HepG2 (cell line): Measurements from ENCODE around the gene PDE1C. TPM values are rescaled to one million over a fixed set of nuclear protein-coding genes. Genes with fewer than 3 reads are reported as not detected.

Source experiments
- ATAC-seq: fragments of 200-7000 bp; cut with Tn5 transposase; 3 replicates; pipeline ENCODE4 v1.9.1; 2020; ENCODE audit warnings: mild to moderate bottlenecking, moderate library complexity
- BruUV-seq: library from RNA; stranded (reverse); fragments of 400-500 nt; replicated peaks from 2 replicates; lab custom pipeline; 2021; lab: Mats Ljungman, UMichigan
- CTCF ChIA-PET: fragments of 300-600 bp; formaldehyde crosslinking; extraction: SDS; loops from one replicate; lab custom pipeline; 2021; ENCODE audit warnings: low total read pairs, inconsistent platforms, low intra/inter-chr PET ratio; lab: Yijun Ruan, JAX
- POLR2A ChIA-PET: fragments of 350-600 bp; sonication (Branson Sonifier 250); formaldehyde crosslinking; loops from one replicate; lab custom pipeline; 2020; ENCODE audit warnings: antibody characterized with exemption, inconsistent platforms; lab: Yijun Ruan, JAX
- DNase-seq: peaks from one replicate; pipeline ENCODE4 v3.0.0-alpha.2; 2015; ENCODE audit warnings: low spot score
- FAIRE-seq: peaks from 3 replicates; lab custom pipeline; 2011; peaks lifted over from hg19 to GRCh38; lab: Jason Lieb, UNC
- H2AFZ ChIP-seq: one replicate; pipeline ENCODE4 v1.6.1; 2011; ENCODE audit warnings: low read length, inconsistent platforms
- H3K27ac ChIP-seq: fragments of 300-600 bp; 3 replicates; pipeline ENCODE4 v1.8.0; 2011; ENCODE audit warnings: mixed run types, mild to moderate bottlenecking, mixed read lengths, low read length, inconsistent platforms; ENCODE audit not compliant: insufficient read depth; ENCODE audit errors: extremely low read length
- H3K27me3 ChIP-seq, 2 experiments: fragments of 200-600 bp in 1 of 2; 2 replicates in 1 of 2; 3 replicates in 1 of 2; pipeline versions ENCODE4 v1.6.0 to v1.8.0; 2011; ENCODE audit warnings: low read length in 2 of 2, mild to moderate bottlenecking in 2 of 2, moderate library complexity in 2 of 2, inconsistent platforms in 1 of 2; ENCODE audit not compliant: insufficient read depth in 2 of 2, control insufficient read depth in 1 of 2
- H3K36me3 ChIP-seq, 2 experiments: fragments of 200-600 bp in 1 of 2; replicated peaks in 1 of 2; 2 replicates in 1 of 2; 3 replicates in 1 of 2; pipeline versions ENCODE4 v1.5.1 to v1.8.0; 2011; ENCODE audit warnings: low read length in 2 of 2, inconsistent platforms in 1 of 2; ENCODE audit not compliant: insufficient read depth in 2 of 2, control insufficient read depth in 1 of 2
- H3K4me1 ChIP-seq: 2 replicates; pipeline ENCODE4 v1.5.1; 2012; ENCODE audit warnings: low read length, inconsistent platforms; ENCODE audit not compliant: insufficient read depth
- H3K4me2 ChIP-seq: 2 replicates; pipeline ENCODE4 v1.6.0; 2011; ENCODE audit warnings: low read depth, low read length, inconsistent platforms
- H3K4me3 ChIP-seq, 3 experiments: fragments of 200-600 bp in 1 of 3; sonication (generic), shearing (Covaris generic) in 1 of 3; replicated peaks in 1 of 3; 2 replicates each; pipeline ENCODE4 v1.5.1; 2011 to 2016; ENCODE audit warnings: low read length in 3 of 3, inconsistent platforms in 2 of 3, low read depth in 2 of 3, mild to moderate bottlenecking in 2 of 3, control low read depth in 1 of 3, mixed read lengths in 1 of 3; ENCODE audit not compliant: insufficient read depth in 1 of 3
- H3K79me2 ChIP-seq: one replicate; pipeline ENCODE4 v1.6.1; 2011; ENCODE audit warnings: low read length, inconsistent platforms; ENCODE audit not compliant: insufficient read depth
- H3K9ac ChIP-seq: 2 replicates; pipeline ENCODE4 v1.6.0; 2011; ENCODE audit warnings: mild to moderate bottlenecking, low read depth, low read length, inconsistent platforms; ENCODE audit not compliant: insufficient read depth
- H3K9me3 ChIP-seq: 2 replicates; pipeline ENCODE4 v1.5.1; 2012; ENCODE audit warnings: mild to moderate bottlenecking, low read length
- H4K20me1 ChIP-seq: 2 replicates; pipeline ENCODE4 v1.6.0; 2011; ENCODE audit warnings: inconsistent platforms, mild to moderate bottlenecking, low read length, moderate library complexity; ENCODE audit not compliant: insufficient read depth
- GLI4 ChIP-seq: sonication (generic); formaldehyde crosslinking; IDR thresholded peaks from 2 replicates; pipeline ENCODE4 v1.5.1; 2020; ENCODE audit warnings: missing genetic modification reagents, mild to moderate bottlenecking, moderate library complexity, borderline replicate concordance
- SNAPC2 ChIP-seq: sonication (generic); formaldehyde crosslinking; IDR thresholded peaks from 2 replicates; pipeline ENCODE4 v1.8.1; 2022; ENCODE audit warnings: mild to moderate bottlenecking, missing genetic modification reagents
- ZNF468 ChIP-seq: sonication (generic); formaldehyde crosslinking; IDR thresholded peaks from 2 replicates; pipeline ENCODE4 v1.8.0; 2022; ENCODE audit warnings: mild to moderate bottlenecking, moderate library complexity, missing genetic modification reagents
- ZNF883 ChIP-seq: sonication (generic); formaldehyde crosslinking; IDR thresholded peaks from 2 replicates; pipeline ENCODE4 v1.5.1; 2020; ENCODE audit warnings: mild to moderate bottlenecking, missing genetic modification reagents; ENCODE audit errors: not compliant biosample characterization
- WGBS: methylation state at CpG from one replicate; pipeline ENCODE4 v1.1.6; 2017; ENCODE audit warnings: low lambda C conversion rate; 5-methylcytosine and 5-hydroxymethylcytosine counted together
- in situ Hi-C: cut with HindIII; loops from 2 replicates; pipeline ENCODE4 v1.10.0; 2017; ENCODE audit warnings: low pct_unique_long_range_greater_than_20kb; ENCODE audit not compliant: extremely low pct_ligation_motif_present
- intact Hi-C: fragments of 100-400 bp; cut with micrococcal nuclease; formaldehyde crosslinking; loops from one replicate; pipeline ENCODE4 v1.10.0; 2022; ENCODE audit not compliant: unreplicated experiment
- polyA plus RNA-seq, 8 experiments: library from polyadenylated mRNA; depleted of rRNA in 3 of 8; stranded (reverse) in 7 of 8; unstranded in 1 of 8; fragments of >200 nt; fragmentation: Illumina TruSeq in 4 of 8; extraction: Trizol in 4 of 8; gene quantifications; 2 replicates each; pipeline versions ENCODE4 v1.2.1 to v1.2.3, GENCODE V29; 2011 to 2016; ENCODE audit warnings: low read depth in 4 of 8, missing spikeins in 1 of 8, mixed read lengths in 1 of 8; ENCODE audit not compliant: insufficient read depth in 1 of 8
- total RNA-seq, 5 experiments: library from RNA; depleted of rRNA; stranded (reverse); fragments of >200 nt; fragmentation: Illumina TruSeq; extraction: Trizol; gene quantifications; 2 replicates each; pipeline ENCODE4 v1.2.3, GENCODE V29; 2016; ENCODE audit warnings: low read depth in 1 of 5
- TF ChIP-seq, protein P1 (sequence below): sonication (generic); formaldehyde crosslinking; IDR thresholded peaks from 2 replicates; pipeline ENCODE4 v1.4.0; 2020; ENCODE audit warnings: mild to moderate bottlenecking, missing genetic modification reagents
- TF ChIP-seq, protein P2 (sequence below): sonication (generic); formaldehyde crosslinking; IDR thresholded peaks from 2 replicates; pipeline ENCODE4 v1.5.1; 2020; ENCODE audit warnings: mild to moderate bottlenecking, missing genetic modification reagents, borderline replicate concordance

The PDE1C gene
- total and polyA plus RNA-seq, 2 of the 13 experiments (the other 11 are each of a cell fraction or from before 2014, with no cell fraction given), result not detected

DNA sequence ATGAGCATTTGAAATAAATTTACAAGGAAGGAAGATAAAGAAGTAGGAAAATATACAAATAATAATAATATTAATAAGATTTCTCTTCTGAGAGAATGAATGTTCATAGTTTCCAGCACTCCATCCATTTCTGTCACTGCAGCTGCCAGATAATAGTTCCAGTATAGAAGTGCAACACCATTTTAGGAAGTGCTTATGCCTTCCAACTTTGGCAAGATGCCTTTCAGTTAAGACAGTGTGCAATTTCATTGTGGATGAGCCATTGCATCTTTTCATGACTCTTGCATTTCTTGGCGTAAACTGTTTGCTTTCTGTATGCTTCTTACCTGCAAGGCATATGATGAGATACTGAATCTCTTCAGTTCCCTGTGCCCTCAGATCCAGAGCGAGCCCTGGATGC, 185.0 kb downstream of the PDE1C start (continued):
- TF ChIP-seq, protein P1, sequence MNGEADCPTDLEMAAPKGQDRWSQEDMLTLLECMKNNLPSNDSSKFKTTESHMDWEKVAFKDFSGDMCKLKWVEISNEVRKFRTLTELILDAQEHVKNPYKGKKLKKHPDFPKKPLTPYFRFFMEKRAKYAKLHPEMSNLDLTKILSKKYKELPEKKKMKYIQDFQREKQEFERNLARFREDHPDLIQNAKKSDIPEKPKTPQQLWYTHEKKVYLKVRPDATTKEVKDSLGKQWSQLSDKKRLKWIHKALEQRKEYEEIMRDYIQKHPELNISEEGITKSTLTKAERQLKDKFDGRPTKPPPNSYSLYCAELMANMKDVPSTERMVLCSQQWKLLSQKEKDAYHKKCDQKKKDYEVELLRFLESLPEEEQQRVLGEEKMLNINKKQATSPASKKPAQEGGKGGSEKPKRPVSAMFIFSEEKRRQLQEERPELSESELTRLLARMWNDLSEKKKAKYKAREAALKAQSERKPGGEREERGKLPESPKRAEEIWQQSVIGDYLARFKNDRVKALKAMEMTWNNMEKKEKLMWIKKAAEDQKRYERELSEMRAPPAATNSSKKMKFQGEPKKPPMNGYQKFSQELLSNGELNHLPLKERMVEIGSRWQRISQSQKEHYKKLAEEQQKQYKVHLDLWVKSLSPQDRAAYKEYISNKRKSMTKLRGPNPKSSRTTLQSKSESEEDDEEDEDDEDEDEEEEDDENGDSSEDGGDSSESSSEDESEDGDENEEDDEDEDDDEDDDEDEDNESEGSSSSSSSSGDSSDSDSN, result no peak
- TF ChIP-seq, protein P2, sequence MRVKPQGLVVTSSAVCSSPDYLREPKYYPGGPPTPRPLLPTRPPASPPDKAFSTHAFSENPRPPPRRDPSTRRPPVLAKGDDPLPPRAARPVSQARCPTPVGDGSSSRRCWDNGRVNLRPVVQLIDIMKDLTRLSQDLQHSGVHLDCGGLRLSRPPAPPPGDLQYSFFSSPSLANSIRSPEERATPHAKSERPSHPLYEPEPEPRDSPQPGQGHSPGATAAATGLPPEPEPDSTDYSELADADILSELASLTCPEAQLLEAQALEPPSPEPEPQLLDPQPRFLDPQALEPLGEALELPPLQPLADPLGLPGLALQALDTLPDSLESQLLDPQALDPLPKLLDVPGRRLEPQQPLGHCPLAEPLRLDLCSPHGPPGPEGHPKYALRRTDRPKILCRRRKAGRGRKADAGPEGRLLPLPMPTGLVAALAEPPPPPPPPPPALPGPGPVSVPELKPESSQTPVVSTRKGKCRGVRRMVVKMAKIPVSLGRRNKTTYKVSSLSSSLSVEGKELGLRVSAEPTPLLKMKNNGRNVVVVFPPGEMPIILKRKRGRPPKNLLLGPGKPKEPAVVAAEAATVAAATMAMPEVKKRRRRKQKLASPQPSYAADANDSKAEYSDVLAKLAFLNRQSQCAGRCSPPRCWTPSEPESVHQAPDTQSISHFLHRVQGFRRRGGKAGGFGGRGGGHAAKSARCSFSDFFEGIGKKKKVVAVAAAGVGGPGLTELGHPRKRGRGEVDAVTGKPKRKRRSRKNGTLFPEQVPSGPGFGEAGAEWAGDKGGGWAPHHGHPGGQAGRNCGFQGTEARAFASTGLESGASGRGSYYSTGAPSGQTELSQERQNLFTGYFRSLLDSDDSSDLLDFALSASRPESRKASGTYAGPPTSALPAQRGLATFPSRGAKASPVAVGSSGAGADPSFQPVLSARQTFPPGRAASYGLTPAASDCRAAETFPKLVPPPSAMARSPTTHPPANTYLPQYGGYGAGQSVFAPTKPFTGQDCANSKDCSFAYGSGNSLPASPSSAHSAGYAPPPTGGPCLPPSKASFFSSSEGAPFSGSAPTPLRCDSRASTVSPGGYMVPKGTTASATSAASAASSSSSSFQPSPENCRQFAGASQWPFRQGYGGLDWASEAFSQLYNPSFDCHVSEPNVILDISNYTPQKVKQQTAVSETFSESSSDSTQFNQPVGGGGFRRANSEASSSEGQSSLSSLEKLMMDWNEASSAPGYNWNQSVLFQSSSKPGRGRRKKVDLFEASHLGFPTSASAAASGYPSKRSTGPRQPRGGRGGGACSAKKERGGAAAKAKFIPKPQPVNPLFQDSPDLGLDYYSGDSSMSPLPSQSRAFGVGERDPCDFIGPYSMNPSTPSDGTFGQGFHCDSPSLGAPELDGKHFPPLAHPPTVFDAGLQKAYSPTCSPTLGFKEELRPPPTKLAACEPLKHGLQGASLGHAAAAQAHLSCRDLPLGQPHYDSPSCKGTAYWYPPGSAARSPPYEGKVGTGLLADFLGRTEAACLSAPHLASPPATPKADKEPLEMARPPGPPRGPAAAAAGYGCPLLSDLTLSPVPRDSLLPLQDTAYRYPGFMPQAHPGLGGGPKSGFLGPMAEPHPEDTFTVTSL (CRISPR knock-in tag), result no peak
- no peak for TF ChIP-seq ZNF883 (CRISPR knock-in tag)

DNA sequence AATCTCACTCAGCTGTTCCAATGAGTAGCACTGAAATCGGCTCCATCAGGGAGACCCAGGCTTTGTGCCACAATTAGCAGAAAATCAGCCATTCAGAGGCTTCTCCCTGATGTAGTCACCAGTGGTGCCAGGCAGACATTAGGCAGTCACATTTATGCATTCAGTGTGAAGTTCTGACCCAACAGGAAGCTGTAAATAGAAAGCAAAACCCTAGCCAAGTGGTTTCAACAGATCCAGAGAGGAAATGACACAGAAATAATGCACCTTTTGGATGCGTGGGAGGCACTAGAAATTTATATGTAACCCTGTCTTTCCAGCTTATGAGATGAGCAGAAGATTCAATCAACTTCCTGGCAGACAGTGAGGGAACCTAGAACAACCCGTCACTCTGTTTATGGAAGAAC, 186.4 kb downstream of the PDE1C start:
- WGBS, result 1% methylated on average over 3 of the region's 3 CpGs
- intact Hi-C loops (no loop called here), in situ Hi-C loops (no loop called here)
- H3K79me2 ChIP-seq, result no peaks in the 10 kb centered on the region
- no peaks in the 10 kb centered on the region for H3K36me3 ChIP-seq
- no peak overlapping the region for H2AFZ ChIP-seq
- no peaks in the 10 kb centered on the region for H3K4me1 ChIP-seq
- no TSS peak for BruUV-seq
- ATAC-seq, result no peak
- H3K9me3 ChIP-seq, result peaks cover 8% of the 10 kb centered on the region; the same call in 1 of the 2 replicates
- no peak overlapping the region for H3K4me3 ChIP-seq
- no peak overlapping the region for H3K9ac ChIP-seq
- no peak for FAIRE-seq
- ChIA-PET CTCF (no interaction called here), POLR2A (no interaction called here)
- DNase-seq, result no peak
- H3K27ac ChIP-seq, result no peak overlapping the region
- H4K20me1 ChIP-seq, result no peaks in the 10 kb centered on the region
- no peak for TF ChIP-seq SNAPC2 (CRISPR knock-in tag)
- no peak for TF ChIP-seq GLI4
- TF ChIP-seq ZNF468 (CRISPR knock-in tag), result no peak
- H3K4me2 ChIP-seq, result no peak overlapping the region
- no peaks in the 10 kb centered on the region for H3K27me3 ChIP-seq
